DMS 273 (cell line): ENCODE data around the gene SELENOS.

Experiments
- DNase-seq: peaks from one replicate; lab custom pipeline; 2025; ENCODE audit not compliant: unreplicated experiment; lab: John Stamatoyannopoulos, UW

Gene SELENOS, protein sequence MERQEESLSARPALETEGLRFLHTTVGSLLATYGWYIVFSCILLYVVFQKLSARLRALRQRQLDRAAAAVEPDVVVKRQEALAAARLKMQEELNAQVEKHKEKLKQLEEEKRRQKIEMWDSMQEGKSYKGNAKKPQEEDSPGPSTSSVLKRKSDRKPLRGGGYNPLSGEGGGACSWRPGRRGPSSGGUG

DNA sequence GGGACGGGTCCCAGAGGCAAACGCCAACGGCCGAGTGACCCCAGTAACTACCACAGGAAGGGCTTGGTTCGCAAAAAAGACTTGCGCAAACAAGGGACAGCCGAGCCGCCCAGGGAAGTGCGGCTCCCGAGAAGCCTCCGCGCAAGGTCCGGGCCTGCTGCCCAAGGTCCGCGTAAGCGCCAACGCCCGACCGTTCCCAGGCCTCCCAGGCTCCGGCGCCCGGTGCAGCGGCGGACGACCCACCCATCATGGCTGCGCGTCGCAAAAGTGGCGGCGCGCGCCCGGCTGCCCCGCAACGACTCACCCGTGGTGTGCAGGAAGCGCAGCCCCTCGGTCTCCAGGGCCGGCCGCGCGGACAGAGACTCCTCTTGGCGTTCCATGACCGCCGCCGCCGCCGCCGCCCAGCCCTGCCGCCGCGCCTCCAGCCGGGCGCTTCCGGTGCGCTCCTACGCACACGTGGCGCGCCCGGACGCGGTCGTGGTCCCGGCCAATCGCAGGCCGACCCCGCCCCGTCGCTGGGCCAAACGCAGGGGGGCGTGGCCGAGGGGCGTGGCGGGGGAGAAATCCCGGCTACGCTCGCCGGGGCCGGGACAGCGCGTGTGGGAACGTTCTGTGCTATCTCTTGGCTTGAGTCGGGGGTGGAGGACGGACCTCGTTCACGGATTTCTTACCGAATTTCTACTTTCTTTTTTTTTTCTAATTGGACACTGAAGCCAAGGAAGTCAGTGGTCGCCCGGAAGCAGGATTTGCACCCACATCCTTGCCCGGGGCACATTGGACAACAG, at the start of gene SELENOS:
Gene SELENOS, minus strand, starts transcription at position 448 of the 785 bp plus-strand sequence. Its CDS starts 68 bp downstream, at position 380.
- DNase-seq = peak; percentile 94

DNA sequence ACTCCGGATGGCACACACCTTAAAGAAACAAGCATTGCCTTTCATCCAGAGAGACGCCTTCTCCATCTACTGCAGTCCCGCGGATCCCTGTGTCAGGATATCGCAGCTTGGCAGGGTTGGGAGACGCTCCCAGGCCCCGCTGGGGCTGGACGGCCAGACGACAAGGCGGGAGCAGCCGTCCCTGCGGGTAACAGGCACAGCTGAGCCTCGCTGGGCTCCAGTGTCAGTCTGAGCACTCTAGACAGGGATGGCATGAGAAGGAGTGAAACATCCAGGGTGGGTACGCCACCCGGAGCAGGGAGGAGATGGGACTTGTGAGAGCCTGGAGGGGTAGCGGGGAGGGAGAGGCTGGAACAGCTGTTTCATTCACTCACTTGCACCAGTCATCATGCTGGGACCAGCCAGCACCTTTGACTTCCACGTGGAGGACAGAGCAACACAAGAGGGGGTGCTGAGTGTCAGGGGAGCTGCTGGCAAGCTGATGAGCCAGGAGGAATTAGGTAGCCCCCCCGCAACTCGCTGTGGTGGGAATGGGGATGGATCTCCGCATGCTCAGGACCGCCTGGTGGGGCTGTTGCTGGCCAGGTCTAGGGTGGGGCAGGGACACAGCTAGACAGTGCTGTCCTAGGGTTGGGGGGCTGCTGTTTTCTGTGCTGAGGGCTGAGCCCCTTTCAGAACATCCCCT, 49.3 kb upstream of the SELENOS start:
- DNase-seq = no peak

DNA sequence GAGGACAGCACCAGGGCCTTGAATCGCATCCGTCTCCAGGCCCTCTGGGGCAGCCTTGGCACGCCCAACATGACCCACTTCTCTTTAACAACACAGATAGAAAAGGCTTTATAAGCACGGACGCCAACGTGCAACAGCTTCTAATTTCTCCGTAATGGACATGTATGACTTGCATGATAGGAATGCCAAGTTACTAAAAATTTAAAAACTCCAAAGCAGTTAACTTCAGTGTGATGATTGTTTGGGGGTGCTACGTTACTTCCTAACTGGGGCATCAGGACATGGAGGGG, 48.7 kb upstream of the SELENOS start:
- no peak for DNase-seq

DNA sequence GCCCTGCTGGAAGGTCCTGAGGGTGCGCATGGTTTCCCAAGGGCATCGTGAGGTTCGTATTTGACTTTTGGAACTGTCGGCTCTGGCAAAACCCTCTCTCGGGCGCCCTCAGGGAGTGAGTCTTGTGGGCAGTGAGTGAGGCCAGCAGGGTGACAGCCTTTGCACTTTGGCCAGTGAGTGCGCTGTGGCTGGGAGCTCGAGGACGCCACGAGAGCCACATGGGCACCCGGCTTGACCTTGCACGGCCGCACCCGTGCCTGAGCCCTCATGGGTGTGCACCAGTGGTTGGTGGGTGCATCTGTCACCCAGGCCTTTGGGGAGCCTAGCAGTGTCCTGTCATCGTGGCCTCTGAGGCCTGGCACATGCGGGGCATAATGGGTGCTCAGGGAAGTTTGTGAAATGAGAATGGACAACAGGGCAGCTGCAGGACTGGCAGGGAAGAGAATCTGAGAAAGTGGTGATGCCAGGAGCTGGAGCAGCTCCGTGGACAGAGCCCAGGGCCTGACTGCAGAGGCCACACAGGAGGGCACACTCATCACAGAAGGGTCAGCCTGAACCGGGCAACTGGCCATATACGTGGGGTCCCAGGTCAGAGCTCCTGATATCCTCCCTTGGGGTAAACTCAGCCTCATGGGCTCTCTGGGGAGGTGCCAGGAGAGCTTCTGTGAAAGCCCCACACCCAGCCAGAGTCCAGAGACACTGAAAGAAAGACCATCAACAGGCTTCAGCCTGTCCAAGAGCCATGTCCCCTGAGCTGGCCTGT, 48.2 kb upstream of the SELENOS start:
- DNase-seq = no peak

DNA sequence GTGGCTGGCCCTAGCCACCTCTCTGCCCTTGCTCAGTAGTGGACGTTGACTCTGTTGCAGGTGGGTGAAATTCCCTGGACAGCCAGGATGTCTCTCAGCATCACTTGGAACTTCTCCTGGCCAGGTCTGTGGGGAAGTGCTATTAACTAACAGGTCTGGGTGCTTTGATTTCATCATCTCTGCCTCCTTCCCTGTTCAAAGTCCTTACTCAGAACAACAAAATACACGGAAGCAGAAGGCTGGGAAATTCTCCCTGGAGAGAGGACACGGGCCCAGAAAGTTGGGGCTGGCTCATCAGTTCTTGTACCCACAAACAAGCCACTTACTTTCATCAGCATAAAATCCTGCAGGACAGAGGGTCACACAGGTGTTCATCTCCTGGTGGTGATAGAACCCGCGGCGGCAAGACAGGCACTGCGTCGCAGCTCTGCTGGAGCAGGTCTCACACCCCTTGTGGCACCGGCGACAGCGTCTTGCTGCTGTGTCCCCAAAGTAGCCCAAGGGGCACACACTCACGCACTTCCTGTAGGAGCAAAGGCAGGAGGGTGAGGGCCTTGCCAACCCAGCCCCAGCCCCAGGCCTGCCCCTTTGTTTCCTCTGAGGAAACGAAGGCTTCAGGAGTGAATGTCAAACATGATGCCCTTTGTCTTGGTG, 47.4 kb upstream of the SELENOS start:
- DNase-seq = no peak

DNA sequence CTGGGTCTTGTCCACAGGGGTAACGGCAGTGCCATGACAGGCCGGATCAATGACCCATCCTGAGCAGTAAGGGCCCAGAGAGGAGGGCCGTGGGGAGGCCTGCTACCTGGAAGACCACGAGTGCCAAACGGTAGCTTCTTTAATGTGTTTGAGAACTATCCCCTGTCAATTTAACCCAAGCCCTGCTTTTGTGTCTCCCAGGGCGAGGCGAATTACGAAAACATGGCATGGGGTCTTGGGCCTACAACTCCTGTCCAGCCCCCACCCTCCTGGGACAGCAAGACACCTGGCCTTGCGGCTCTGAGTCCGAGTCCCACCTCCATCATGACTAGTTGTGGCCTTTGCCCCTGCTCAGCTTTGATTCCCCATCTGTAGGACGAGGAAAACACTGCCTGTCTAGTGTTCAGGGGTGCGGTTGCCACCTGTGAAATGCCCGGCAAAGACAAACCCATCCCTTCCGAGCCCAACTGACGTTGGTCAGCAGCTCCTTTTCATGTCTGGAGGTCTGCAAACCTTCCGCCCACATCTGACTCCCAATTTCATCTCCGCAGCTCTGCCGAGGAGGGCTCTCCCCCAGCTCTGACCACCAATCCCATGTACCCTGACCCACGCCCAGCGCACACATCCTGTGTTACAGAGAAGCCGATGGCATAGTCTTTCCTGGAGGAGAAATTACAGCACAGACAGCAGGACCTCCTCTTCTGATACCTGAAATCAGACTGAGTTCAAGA, 46.7 kb upstream of the SELENOS start:
- DNase-seq = no peak

DNA sequence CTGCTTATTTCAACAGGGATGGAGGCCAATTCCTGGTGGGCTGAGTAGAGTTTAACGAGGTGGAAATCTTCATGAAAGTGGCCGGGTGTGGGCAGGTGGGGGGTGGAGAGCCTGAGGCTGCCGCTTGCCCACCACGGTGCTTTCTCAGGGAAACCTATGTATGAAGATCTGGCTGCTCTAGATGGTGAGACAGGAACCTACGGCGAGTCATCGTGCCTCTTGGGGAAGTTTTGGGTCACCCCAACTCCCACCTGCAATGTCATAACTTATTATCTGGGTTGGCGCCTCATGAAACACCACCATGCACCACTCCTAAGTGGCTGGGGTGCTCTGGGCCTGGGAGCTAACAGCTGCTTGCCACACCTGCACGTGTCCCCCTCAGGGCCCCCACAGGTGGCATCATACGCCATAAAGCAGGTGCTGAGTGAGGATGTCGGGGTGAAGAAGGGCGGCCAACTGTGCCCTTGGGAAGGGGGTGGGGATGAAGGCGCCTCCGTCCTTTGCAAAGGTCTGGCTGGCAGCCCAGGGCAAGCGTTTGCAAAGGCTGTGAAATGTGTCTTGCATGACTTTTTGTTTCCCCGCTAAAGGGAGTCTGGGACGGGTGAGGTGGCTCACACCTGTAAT, 45.7 kb upstream of the SELENOS start:
- DNase-seq = no peak

DNA sequence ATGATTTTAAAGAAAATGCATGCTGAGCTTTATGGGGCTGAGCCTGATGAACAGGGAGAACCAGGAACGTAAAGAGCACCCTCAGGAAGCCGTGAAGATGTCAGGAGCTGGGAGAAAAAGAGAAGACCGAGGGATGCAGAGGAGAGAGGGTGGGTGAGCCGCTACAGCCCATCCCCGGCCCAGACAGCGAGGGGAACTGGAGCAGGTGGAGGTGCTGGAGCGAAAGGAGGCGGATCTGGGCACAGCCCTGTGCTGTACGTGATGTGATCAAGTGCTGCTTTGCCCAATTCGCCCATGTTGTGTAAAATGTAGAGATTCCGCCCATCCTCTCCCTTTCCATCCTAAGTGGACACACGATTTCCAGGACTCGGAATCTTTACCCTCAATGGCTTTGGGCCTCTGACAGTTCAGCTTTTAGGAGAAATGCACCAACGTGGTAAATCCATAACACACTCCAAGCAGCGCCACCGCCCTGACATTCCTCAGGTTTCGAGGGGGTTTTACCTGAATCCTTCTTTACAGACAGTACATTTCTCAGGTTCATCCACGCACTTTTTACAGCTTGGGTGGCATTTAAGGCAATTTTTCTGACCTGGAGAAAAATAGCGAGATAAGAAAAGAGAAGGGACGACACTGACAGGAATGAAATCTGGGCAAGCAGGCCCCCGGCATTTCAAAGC, 44.9 kb upstream of the SELENOS start:
- no peak for DNase-seq

DNA sequence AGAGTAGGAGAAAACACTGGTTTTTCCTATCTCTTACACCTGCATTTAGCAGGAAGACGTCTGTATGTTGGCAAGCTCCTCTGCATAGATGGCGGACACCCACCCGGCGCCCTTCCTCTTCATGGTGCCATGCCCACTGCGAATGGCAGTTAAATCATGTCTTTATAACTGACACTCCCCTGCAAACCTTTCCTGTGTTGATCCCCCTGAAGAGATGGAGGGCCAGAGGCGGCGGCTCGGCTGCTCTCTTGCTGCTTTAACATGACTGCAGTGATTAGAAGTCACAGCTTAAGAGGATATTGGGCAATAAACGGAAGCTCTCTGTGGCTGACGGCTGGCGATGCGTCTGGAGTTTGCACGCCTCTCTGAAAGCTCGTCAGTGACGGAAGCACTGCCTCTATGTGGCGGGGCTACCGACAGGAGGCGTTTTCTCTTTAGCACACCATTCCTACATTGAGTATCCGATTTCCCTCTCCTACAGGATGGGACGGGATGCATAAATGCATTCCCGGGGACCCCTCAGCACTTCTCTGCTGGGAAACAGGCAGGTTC, 43.3 kb upstream of the SELENOS start:
- DNase-seq = no peak

DNA sequence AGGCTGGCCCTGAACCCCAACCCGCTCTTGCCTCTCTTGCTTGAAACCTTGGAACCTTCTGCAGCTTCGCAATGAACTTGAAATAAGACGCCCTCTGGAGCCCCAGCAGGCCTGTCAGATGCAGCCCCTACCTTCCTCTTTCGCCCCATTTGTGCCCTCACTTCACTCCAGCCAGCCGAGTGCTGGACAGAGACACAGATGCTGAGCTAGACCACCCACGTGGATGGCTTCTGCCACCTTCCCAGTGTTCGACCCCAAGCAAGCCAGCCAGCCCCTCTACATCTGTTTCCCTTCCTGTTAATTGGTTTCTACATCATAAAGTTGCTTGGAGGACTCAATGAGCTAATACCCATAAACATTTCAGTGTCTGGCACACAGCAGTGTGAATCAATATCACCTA, 41.6 kb upstream of the SELENOS start:
- DNase-seq = no peak

DNA sequence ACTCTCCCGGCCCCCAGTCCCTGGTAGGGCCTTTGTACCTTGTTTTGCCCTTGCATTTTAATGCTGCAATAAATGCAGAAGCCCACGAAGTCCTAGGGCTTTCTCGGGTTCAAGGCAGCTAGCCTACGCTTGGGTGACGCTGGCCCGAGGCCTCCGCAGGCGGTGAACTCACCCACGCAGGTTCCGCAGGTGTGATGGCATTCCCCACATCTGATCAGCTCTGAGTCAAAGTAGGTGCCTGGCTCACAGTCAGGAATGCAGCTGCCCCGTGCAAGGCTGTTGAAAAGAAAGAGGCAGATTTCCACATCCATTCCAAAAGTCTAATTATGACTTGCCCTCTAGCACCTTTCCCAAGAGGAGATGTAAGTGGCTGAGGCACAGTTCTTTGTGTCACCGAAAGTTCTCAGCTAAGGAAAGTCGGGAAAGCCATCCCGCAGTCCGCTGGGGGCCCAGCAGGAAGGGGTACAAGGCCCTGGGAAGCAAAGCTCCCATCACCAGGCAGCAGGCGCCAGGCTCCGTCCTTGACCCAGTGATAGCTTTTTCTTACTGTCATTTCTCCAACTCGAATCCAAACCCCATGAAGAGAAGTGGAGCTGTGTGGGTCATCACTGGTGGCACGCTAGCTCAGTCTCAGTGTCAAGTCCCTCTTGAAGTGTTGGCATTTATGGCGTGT, 41.0 kb upstream of the SELENOS start:
- no peak for DNase-seq

DNA sequence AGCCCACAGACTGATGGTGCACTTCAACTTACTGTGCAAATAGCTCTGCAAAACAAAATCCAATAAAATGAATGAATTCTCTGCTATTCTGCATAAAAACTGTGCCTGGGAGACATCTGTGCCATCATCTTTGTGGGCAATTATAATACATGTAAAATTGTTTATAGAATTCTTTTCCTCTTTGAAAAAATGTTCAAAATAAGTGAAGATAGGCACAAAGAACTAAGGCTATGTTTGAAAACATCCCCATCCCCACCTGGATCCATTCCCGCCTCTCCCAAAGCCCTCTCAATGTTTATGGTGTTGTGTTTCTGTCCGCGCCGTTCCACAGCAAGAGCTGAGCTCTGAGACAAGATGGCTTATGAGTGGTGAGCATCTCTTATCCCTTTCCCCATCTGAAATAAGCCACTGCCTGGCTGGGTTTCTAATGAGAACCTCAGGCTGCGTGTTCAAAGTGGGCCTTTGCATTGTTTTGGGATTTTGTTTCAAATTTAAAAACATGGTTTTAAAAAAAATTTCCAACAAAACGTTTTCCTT, 40.1 kb upstream of the SELENOS start:
- DNase-seq = no peak

DNA sequence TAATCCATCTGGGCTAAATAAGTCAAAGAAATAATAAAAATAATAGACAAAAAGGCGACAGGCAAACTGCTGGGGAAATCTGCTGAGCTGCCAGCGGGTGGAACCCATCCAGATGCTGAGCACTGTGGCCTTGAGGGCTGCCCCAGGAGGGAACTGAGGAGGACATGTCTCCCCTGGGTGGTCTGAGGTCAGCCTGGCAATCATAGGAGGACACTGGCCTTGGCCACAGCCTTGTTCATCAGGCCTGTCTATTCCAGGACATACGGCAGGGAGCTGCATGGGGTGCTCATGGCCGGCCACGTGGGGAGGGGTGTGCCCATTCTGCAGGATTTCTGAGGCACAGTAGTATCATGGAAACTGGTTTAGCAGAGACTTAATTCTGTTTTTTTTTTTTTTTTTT, 39.2 kb upstream of the SELENOS start:
- no peak for DNase-seq

DNA sequence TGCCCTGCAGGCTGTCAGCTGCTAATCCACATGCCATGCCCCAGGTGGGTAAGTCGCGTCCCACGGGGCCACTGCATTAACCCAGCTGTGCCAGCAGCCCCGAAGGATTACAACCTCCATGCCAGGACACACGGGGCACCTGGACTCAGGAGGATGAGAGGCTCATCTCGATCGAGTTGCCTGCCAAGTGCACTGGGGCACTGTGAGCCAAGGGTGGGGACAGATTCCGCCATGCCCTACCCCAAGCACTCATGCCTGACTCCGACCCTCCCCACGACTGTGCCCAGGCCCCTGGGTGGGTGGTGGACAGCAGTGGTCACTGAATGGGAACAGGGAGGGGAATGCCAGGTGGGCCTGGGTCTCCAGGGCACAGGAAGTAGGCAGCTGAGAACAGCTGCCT, 38.5 kb upstream of the SELENOS start:
- no peak for DNase-seq

DNA sequence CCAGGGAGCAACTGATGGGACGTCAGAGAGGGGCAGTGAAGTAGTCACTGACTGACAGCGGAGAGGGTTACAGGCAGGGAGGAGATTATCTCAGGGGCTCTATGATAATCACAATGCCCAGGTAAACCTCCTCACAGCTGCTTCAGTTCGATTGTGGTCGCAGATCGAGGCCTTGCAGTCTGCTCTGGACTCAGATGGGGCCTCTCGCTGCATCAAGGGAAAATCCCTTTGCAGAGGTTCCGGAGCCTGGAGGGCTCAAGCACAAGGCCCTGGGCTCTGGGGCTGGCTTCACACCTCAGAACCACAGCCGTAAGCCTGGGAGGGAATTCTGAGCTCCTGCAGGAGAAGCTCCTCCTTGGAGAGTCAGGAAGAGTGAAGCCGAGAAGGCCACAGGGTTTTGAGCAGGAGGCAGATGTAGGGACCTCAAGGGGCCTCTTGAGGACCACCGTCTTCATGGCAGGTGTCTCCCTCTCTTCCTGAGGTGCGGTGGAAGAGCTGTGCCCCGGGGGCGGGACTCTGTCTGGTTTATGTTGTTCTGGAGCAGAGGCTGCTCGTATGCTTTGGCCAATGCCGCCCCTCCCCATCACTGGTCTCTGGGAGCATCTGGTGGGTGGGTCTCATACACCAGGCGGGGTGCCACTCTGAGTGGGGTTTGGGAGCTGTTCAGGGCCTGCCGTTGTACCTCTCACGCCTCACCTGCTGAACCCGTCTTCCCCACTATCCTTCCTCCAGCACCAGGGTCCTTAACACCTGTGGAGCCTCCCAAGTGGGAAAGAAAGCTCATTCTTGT, 37.2 kb upstream of the SELENOS start:
- no peak for DNase-seq

DNA sequence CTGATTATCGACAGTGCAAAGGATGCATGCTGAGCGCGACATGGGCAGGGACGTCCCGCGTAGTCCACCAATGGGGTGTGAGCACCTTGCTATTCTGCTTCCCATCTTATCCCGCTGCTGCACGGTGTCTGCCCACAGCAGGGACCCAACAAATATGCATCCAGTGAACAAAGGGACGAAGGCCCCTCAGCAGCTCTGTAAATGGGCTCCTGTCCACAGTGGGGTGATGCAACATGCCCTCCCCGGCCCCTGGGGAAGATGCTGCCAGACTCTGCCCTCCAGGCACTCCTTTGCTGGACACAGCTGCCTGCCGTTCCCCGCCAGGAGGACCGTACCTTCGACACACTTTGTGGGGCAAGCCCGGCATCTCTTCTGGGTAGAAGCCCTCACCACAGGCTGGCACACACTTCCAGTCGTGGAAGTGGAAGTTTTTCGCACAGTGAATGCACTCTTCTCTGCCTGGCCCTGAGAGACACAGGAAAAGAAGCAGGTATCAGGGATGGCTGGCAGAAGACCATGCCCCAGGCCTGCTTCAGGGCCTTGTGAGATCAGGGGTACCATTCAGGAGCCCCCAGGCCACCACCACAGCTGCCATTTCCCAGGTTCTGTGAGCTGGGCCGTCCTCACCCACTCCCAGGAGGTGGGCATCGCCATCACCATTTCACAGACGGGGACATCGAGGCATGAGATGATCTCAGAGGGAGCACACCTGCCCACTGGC, 35.9 kb upstream of the SELENOS start:
- DNase-seq = no peak

DNA sequence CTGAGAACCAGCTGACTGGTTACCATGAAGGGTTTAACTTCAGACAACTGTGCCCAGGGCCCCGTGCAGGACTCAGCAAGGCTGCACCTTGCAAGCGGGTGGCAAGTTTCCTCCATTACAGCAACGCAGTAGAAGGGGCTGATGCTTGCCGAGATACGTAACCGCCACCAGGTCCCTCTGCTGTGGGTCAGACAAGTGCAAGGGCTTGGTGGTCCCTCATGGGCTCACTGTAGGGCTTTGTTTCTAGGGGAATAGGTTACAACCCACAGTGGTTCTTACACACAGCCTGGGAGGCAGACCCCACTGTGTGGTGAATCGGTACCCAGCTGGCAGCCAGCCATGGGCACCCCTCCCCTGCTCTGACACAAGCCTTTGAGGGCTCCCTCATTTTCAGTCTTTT, 33.2 kb upstream of the SELENOS start:
- no peak for DNase-seq
